HEK293 (cell line): ENCODE measurements around the gene EBF4.
A peak's percentile ranks its signal among the peaks of the same experiment; 100 is the strongest.

ENCODE experiments used
- GLIS2 ChIP-seq: fragments of 450-650 bp; formaldehyde crosslinking; IDR thresholded peaks from 2 replicates; pipeline ENCODE4 v1.5.1; 2016; ENCODE audit warnings: missing biosample characterization, missing genetic modification characterization
- SCRT2 ChIP-seq: fragments of 450-650 bp; formaldehyde crosslinking; IDR thresholded peaks from 2 replicates; pipeline ENCODE4 v1.5.1; 2016; ENCODE audit warnings: missing biosample characterization, missing genetic modification characterization
- SP2 ChIP-seq: fragments of 450-650 bp; formaldehyde crosslinking; IDR thresholded peaks from 2 replicates; pipeline ENCODE4 v1.5.1; 2016; ENCODE audit warnings: missing biosample characterization, missing genetic modification characterization
- TCF7L2 ChIP-seq: IDR thresholded peaks from 2 replicates; pipeline ENCODE4 v1.6.1; 2011; ENCODE audit warnings: low read depth, mild to moderate bottlenecking, inconsistent platforms, low read length, moderate library complexity, borderline replicate concordance
- YY1 ChIP-seq: fragments of 450-650 bp; formaldehyde crosslinking; IDR thresholded peaks from 2 replicates; pipeline ENCODE4 v1.5.1; 2018; ENCODE audit warnings: missing biosample characterization, missing genetic modification characterization
- ZFHX2 ChIP-seq: fragments of 450-650 bp; formaldehyde crosslinking; conservative IDR thresholded peaks from 2 replicates; pipeline ENCODE4 v1.5.1; 2016; ENCODE audit warnings: missing biosample characterization, missing genetic modification characterization
- ZNF10 ChIP-seq: fragments of 450-650 bp; formaldehyde crosslinking; IDR thresholded peaks from 2 replicates; pipeline ENCODE4 v1.5.1; 2017; ENCODE audit warnings: missing biosample characterization, missing genetic modification characterization
- ZNF146 ChIP-seq: fragments of 450-650 bp; formaldehyde crosslinking; IDR thresholded peaks from 2 replicates; pipeline ENCODE4 v1.5.1; 2016; ENCODE audit warnings: missing biosample characterization, missing genetic modification characterization
- ZNF2 ChIP-seq: fragments of 450-650 bp; formaldehyde crosslinking; IDR thresholded peaks from 2 replicates; pipeline ENCODE4 v1.5.1; 2016; ENCODE audit warnings: missing biosample characterization, missing genetic modification characterization
- ZNF24 ChIP-seq: fragments of 450-650 bp; formaldehyde crosslinking; IDR thresholded peaks from 2 replicates; pipeline ENCODE4 v1.5.1; 2016; ENCODE audit warnings: missing biosample characterization, missing genetic modification characterization
- ZNF302 ChIP-seq: fragments of 450-650 bp; formaldehyde crosslinking; IDR thresholded peaks from 2 replicates; pipeline ENCODE4 v1.5.1; 2016; ENCODE audit warnings: missing biosample characterization, missing genetic modification characterization, low read depth
- ZNF324 ChIP-seq: fragments of 450-650 bp; formaldehyde crosslinking; IDR thresholded peaks from 2 replicates; pipeline ENCODE4 v1.5.1; 2016; ENCODE audit warnings: missing biosample characterization, missing genetic modification characterization
- ZNF335 ChIP-seq: fragments of 450-650 bp; formaldehyde crosslinking; conservative IDR thresholded peaks from 2 replicates; pipeline ENCODE4 v1.5.1; 2016; ENCODE audit warnings: missing biosample characterization, missing genetic modification characterization
- ZNF391 ChIP-seq: fragments of 450-650 bp; formaldehyde crosslinking; IDR thresholded peaks from 2 replicates; pipeline ENCODE4 v1.5.1; 2016; ENCODE audit warnings: low read depth, missing biosample characterization, missing genetic modification characterization, borderline replicate concordance
- ZNF501 ChIP-seq: fragments of 450-650 bp; formaldehyde crosslinking; IDR thresholded peaks from 2 replicates; pipeline ENCODE4 v1.5.1; 2016; ENCODE audit warnings: missing biosample characterization, missing genetic modification characterization
- ZNF529 ChIP-seq: fragments of 450-650 bp; formaldehyde crosslinking; IDR thresholded peaks from 2 replicates; pipeline ENCODE4 v1.5.1; 2017; ENCODE audit warnings: missing genetic modification characterization, missing biosample characterization; ENCODE audit not compliant: insufficient replicate concordance
- ZNF560 ChIP-seq: fragments of 450-650 bp; formaldehyde crosslinking; IDR thresholded peaks from 2 replicates; pipeline ENCODE4 v1.5.1; 2017; ENCODE audit warnings: missing biosample characterization, missing genetic modification characterization, borderline replicate concordance
- ZNF571 ChIP-seq: fragments of 450-650 bp; formaldehyde crosslinking; IDR thresholded peaks from 2 replicates; pipeline ENCODE4 v1.5.0; 2017; ENCODE audit warnings: missing biosample characterization, missing genetic modification characterization
- ZNF621 ChIP-seq: fragments of 450-650 bp; formaldehyde crosslinking; IDR thresholded peaks from 2 replicates; pipeline ENCODE4 v1.5.1; 2017; ENCODE audit warnings: missing biosample characterization, missing genetic modification characterization
- ZNF629 ChIP-seq: fragments of 450-650 bp; formaldehyde crosslinking; IDR thresholded peaks from 2 replicates; pipeline ENCODE4 v1.5.1; 2017; ENCODE audit warnings: missing biosample characterization, missing genetic modification characterization
- ZNF76 ChIP-seq: fragments of 450-650 bp; formaldehyde crosslinking; IDR thresholded peaks from 2 replicates; pipeline ENCODE4; 2016; ENCODE audit warnings: low read depth, missing biosample characterization, missing genetic modification characterization, borderline replicate concordance
- ZNF837 ChIP-seq: fragments of 450-650 bp; formaldehyde crosslinking; IDR thresholded peaks from 2 replicates; pipeline ENCODE4 v1.5.1; 2016; ENCODE audit warnings: missing biosample characterization, missing genetic modification characterization
- ZXDB ChIP-seq: fragments of 450-650 bp; formaldehyde crosslinking; IDR thresholded peaks from 2 replicates; pipeline ENCODE4 v1.5.1; 2016; ENCODE audit warnings: missing biosample characterization, missing genetic modification characterization
- TF ChIP-seq, protein P1 (sequence below): fragments of 450-650 bp; formaldehyde crosslinking; conservative IDR thresholded peaks from 2 replicates; pipeline ENCODE4 v1.5.1; 2016; ENCODE audit warnings: low read depth, missing biosample characterization, missing genetic modification characterization
- TF ChIP-seq, protein P2 (sequence below): fragments of 450-650 bp; formaldehyde crosslinking; IDR thresholded peaks from 2 replicates; pipeline ENCODE4 v1.5.1; 2016; ENCODE audit warnings: missing biosample characterization, missing genetic modification characterization
- TF ChIP-seq, protein P3 (sequence below): fragments of 450-650 bp; formaldehyde crosslinking; IDR thresholded peaks from 2 replicates; pipeline ENCODE4 v1.5.1; 2017; ENCODE audit warnings: missing biosample characterization, missing genetic modification characterization
- TF ChIP-seq, protein P4 (sequence below): fragments of 450-650 bp; formaldehyde crosslinking; IDR thresholded peaks from 2 replicates; pipeline ENCODE4 v1.5.1; 2016; ENCODE audit warnings: missing biosample characterization, missing genetic modification characterization
- TF ChIP-seq, protein P5 (sequence below): fragments of 450-650 bp; formaldehyde crosslinking; IDR thresholded peaks from 2 replicates; pipeline ENCODE4 v1.5.1; 2016; ENCODE audit warnings: missing biosample characterization, missing genetic modification characterization

EBF4 gene

DNA sequence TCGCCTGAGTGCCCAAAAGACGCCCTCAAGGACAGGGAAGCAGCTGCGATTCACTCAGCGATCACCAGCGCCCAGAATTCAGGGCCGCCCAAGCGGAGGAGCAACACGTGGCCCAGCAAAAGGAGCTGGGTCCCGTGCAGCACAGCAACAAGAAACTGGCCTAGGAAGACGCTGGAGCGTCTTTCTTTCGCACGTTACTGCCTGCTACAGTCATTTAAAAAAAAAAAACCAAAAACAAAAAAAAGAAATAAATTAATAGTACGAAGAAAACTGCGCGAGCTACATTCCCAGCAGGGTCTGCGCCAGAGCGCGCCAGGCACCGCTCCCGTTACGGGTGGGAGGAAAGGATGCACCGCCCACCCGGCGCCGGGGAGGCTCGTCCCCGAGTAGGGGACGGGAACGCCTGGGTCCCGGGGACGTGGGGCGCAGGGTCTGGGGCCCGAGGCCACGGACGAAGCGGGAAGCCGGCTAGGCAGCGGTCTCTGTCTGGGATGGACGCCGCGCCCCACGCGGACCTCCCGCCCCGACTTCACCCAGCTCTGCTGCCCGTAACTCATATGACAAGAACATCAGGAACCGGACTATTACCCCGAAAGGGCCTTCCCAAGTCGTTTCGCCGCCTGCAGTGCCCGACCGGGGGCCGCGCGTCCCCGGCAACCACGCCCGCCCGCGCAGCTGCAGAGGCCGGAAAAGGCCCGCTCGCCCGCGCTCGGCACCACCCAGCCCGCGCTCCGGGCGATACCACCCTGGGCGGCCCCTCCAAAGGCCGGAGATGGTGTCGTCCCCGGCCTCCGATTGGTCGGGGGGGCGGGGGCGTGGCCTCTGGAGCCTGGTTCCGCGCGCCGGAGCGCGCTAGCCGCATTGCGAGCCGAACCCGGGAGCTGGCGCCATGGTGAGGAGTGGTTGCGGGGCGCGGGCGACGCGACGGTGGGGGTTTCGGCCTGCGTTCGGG lies 40.5 kb upstream of the EBF4 start, which contains the start of gene NOP56 (continued):
- TF ChIP-seq, protein P1, sequence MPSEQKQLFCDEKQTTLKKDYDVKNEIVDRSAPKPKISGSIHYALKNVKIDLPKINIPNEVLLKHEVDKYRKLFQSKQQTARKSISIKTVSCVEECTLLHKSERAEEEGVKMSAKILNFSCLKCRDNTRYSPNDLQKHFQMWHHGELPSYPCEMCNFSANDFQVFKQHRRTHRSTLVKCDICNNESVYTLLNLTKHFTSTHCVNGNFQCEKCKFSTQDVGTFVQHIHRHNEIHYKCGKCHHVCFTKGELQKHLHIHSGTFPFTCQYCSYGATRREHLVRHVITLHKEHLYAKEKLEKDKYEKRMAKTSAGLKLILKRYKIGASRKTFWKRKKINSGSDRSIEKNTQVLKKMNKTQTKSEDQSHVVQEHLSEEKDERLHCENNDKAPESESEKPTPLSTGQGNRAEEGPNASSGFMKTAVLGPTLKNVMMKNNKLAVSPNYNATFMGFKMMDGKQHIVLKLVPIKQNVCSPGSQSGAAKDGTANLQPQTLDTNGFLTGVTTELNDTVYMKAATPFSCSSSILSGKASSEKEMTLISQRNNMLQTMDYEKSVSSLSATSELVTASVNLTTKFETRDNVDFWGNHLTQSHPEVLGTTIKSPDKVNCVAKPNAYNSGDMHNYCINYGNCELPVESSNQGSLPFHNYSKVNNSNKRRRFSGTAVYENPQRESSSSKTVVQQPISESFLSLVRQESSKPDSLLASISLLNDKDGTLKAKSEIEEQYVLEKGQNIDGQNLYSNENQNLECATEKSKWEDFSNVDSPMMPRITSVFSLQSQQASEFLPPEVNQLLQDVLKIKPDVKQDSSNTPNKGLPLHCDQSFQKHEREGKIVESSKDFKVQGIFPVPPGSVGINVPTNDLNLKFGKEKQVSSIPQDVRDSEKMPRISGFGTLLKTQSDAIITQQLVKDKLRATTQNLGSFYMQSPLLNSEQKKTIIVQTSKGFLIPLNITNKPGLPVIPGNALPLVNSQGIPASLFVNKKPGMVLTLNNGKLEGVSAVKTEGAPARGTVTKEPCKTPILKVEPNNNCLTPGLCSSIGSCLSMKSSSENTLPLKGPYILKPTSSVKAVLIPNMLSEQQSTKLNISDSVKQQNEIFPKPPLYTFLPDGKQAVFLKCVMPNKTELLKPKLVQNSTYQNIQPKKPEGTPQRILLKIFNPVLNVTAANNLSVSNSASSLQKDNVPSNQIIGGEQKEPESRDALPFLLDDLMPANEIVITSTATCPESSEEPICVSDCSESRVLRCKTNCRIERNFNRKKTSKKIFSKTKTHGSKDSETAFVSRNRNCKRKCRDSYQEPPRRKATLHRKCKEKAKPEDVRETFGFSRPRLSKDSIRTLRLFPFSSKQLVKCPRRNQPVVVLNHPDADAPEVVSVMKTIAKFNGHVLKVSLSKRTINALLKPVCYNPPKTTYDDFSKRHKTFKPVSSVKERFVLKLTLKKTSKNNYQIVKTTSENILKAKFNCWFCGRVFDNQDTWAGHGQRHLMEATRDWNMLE (tag by site-specific recombination), result 0 out of 2 replicates have a peak, but pooled peaks have one; percentile 30
- TF ChIP-seq ZNF10 (tag by site-specific recombination) (peak; percentile 58), ZNF621 (tag by site-specific recombination) (no peak), ZNF146 (tag by site-specific recombination) (peak; percentile 71), ZNF629 (tag by site-specific recombination) (0 out of 2 replicates have a peak, but pooled peaks have one; percentile 23), SCRT2 (peak; percentile 99), ZNF560 (tag by site-specific recombination) (no peak), ZNF837 (tag by site-specific recombination) (no peak), ZNF76 (tag by site-specific recombination) (peak; percentile 70), ZNF2 (peak; percentile 87), ZNF24 (tag by site-specific recombination) (peak; percentile 41; the same call in 1 of the 2 replicates), ZNF391 (tag by site-specific recombination) (peak; percentile 69; the same call in 1 of the 2 replicates), GLIS2 (peak; percentile 95), ZNF324 (peak; percentile 78), ZNF302 (tag by site-specific recombination) (no peak), YY1 (tag by site-specific recombination) (0 out of 2 replicates have a peak, but pooled peaks have one; percentile 11), ZFHX2 (tag by site-specific recombination) (peak; percentile 88), ZNF529 (tag by site-specific recombination) (no peak), ZNF335 (tag by site-specific recombination) (peak; percentile 96), ZNF501 (tag by site-specific recombination) (no peak; the same call in 1 of the 2 replicates), SP2 (peak; percentile 73), ZNF571 (tag by site-specific recombination) (no peak), TCF7L2 (no peak), ZXDB (tag by site-specific recombination) (peak; percentile 78)
- TF ChIP-seq, protein P2, sequence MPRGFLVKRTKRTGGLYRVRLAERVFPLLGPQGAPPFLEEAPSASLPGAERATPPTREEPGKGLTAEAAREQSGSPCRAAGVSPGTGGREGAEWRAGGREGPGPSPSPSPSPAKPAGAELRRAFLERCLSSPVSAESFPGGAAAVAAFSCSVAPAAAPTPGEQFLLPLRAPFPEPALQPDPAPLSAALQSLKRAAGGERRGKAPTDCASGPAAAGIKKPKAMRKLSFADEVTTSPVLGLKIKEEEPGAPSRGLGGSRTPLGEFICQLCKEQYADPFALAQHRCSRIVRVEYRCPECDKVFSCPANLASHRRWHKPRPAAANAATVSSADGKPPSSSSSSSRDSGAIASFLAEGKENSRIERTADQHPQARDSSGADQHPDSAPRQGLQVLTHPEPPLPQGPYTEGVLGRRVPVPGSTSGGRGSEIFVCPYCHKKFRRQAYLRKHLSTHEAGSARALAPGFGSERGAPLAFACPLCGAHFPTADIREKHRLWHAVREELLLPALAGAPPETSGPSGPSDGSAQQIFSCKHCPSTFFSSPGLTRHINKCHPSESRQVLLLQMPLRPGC (tag by site-specific recombination), result peak; percentile 46; the same call in 1 of the 2 replicates
- TF ChIP-seq, protein P3, sequence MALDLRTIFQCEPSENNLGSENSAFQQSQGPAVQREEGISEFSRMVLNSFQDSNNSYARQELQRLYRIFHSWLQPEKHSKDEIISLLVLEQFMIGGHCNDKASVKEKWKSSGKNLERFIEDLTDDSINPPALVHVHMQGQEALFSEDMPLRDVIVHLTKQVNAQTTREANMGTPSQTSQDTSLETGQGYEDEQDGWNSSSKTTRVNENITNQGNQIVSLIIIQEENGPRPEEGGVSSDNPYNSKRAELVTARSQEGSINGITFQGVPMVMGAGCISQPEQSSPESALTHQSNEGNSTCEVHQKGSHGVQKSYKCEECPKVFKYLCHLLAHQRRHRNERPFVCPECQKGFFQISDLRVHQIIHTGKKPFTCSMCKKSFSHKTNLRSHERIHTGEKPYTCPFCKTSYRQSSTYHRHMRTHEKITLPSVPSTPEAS, result peak; percentile 51; the same call in 1 of the 2 replicates
- TF ChIP-seq, protein P4, sequence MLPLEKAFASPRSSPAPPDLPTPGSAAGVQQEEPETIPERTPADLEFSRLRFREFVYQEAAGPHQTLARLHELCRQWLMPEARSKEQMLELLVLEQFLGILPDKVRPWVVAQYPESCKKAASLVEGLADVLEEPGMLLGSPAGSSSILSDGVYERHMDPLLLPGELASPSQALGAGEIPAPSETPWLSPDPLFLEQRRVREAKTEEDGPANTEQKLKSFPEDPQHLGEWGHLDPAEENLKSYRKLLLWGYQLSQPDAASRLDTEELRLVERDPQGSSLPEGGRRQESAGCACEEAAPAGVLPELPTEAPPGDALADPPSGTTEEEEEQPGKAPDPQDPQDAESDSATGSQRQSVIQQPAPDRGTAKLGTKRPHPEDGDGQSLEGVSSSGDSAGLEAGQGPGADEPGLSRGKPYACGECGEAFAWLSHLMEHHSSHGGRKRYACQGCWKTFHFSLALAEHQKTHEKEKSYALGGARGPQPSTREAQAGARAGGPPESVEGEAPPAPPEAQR (tag by site-specific recombination), result no peak
- TF ChIP-seq, protein P5, sequence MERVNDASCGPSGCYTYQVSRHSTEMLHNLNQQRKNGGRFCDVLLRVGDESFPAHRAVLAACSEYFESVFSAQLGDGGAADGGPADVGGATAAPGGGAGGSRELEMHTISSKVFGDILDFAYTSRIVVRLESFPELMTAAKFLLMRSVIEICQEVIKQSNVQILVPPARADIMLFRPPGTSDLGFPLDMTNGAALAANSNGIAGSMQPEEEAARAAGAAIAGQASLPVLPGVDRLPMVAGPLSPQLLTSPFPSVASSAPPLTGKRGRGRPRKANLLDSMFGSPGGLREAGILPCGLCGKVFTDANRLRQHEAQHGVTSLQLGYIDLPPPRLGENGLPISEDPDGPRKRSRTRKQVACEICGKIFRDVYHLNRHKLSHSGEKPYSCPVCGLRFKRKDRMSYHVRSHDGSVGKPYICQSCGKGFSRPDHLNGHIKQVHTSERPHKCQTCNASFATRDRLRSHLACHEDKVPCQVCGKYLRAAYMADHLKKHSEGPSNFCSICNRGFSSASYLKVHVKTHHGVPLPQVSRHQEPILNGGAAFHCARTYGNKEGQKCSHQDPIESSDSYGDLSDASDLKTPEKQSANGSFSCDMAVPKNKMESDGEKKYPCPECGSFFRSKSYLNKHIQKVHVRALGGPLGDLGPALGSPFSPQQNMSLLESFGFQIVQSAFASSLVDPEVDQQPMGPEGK (tag by site-specific recombination), result peak; percentile 87
